GM18909 (cell line): Measurements from ENCODE around the gene CAMKK2.
"Not testable (repeated sequence)": the region's sequence is repeated elsewhere in the genome, so short reads cannot be mapped to it uniquely, and the experiment has no call there.

Experiments used
- ATAC-seq: cut with Tn5 transposase; IDR thresholded peaks from one replicate; pipeline ENCODE4 v1.9.1; 2021; ENCODE audit warnings: mild to moderate bottlenecking; ENCODE audit not compliant: unreplicated experiment, poor library complexity

CAMKK2 gene

GRCh38 chr12:121209624-121210572 is 86.6 kb downstream of the CAMKK2 start, which contains the start of gene P2RX4:
Gene P2RX4, plus strand, starts transcription at chr12:121210129. Its CDS starts 36 bp downstream, at chr12:121210165.
- ATAC-seq, result peak; percentile 84

GRCh38 chr12:121209221-121209620 is 87.3 kb downstream of the CAMKK2 start:
- ATAC-seq, result no peak

- ATAC-seq, result not testable (repeated sequence)
These were observed 87.9 kb downstream of the CAMKK2 start for GRCh38 chr12:121208571-121208970.

- no peak for ATAC-seq
These were observed 91.0 kb downstream of the CAMKK2 start for GRCh38 chr12:121205491-121205890.

- no peak for ATAC-seq
These were observed 93.0 kb downstream of the CAMKK2 start for GRCh38 chr12:121203482-121203881.

- ATAC-seq, result no peak
These were observed 93.8 kb downstream of the CAMKK2 start for GRCh38 chr12:121202407-121203355.

- ATAC-seq, result not testable (repeated sequence)
These were observed 95.4 kb downstream of the CAMKK2 start for GRCh38 chr12:121201140-121201539.

GRCh38 chr12:121198949-121199348 is 97.6 kb downstream of the CAMKK2 start:
- no peak for ATAC-seq

- no peak for ATAC-seq
These were observed 99.6 kb downstream of the CAMKK2 start for GRCh38 chr12:121196902-121197301.

- ATAC-seq, result no peak
These were observed 105.4 kb downstream of the CAMKK2 start for GRCh38 chr12:121191151-121191550.

GRCh38 chr12:121190523-121191031 is 105.9 kb downstream of the CAMKK2 start:
- ATAC-seq, result no peak

- ATAC-seq, result no peak
These were observed 106.8 kb downstream of the CAMKK2 start for GRCh38 chr12:121189619-121190155.

- no peak for ATAC-seq
These were observed 107.4 kb downstream of the CAMKK2 start for GRCh38 chr12:121189131-121189530.

GRCh38 chr12:121188227-121188626 is 108.3 kb downstream of the CAMKK2 start:
- ATAC-seq, result no peak
